Neural cell (in vitro differentiated cells): ENCODE data around the gene TSR3. TPM values are rescaled to one million over a fixed set of nuclear protein-coding genes. Genes with fewer than 3 reads are reported as not detected.

ENCODE experiments used
- H2AFZ ChIP-seq: fragments of 200-600, 300-800 bp; sonication (generic), shearing (Covaris generic); 2 replicates; pipeline ENCODE4 v1.6.0; 2014; ENCODE audit warnings: low read depth, mild to moderate bottlenecking, antibody characterized with exemption, low read length, moderate library complexity
- H3F3A ChIP-seq: fragments of 200-600 bp; shearing (Covaris generic); 2 replicates; pipeline ENCODE4 v1.6.1; 2016; ENCODE audit warnings: mild to moderate bottlenecking, moderate library complexity, mixed read lengths, antibody characterized with exemption, low read length; ENCODE audit not compliant: insufficient read depth, poor library complexity, severe bottlenecking
- H3K27ac ChIP-seq: fragments of 200-600, 300-800 bp; sonication (generic), shearing (Covaris generic); 2 replicates; pipeline ENCODE4 v1.5.1; 2014; ENCODE audit warnings: mild to moderate bottlenecking, low read length, moderate library complexity
- H3K27me3 ChIP-seq: fragments of 300-800, 200-600 bp; sonication (generic), shearing (Covaris generic); 2 replicates; pipeline ENCODE4 v1.6.0; 2014; ENCODE audit warnings: mild to moderate bottlenecking, low read depth, low read length, moderate library complexity; ENCODE audit not compliant: insufficient read depth
- H3K36me3 ChIP-seq: fragments of 300-800, 200-600 bp; sonication (generic), shearing (Covaris generic); 2 replicates; pipeline ENCODE4 v1.5.1; 2014; ENCODE audit warnings: mild to moderate bottlenecking, antibody characterized with exemption, low read length, moderate library complexity; ENCODE audit not compliant: insufficient read depth
- H3K4me2 ChIP-seq: fragments of 300-800, 200-600 bp; sonication (generic), shearing (Covaris generic); 2 replicates; pipeline ENCODE4 v1.6.0; 2014; ENCODE audit warnings: mild to moderate bottlenecking, low read length
- H3K4me3 ChIP-seq: fragments of 300-800, 200-600 bp; sonication (generic), shearing (Covaris generic); 2 replicates; pipeline ENCODE4 v1.5.1; 2014; ENCODE audit warnings: mild to moderate bottlenecking, low read length, moderate library complexity
- H3K79me2 ChIP-seq: fragments of 200-600 bp; shearing (Covaris generic); replicated peaks from 2 replicates; pipeline ENCODE4 v1.6.0; 2014; ENCODE audit warnings: mild to moderate bottlenecking, low read length, moderate library complexity; ENCODE audit not compliant: insufficient read depth
- H3K9ac ChIP-seq: fragments of 300-800, 200-600 bp; sonication (generic), shearing (Covaris generic); 2 replicates; pipeline ENCODE4 v1.6.1; 2016; ENCODE audit warnings: mild to moderate bottlenecking, low read length, mixed read lengths
- H3K9me2 ChIP-seq: fragments of 200-600 bp; shearing (Covaris generic); 2 replicates; pipeline ENCODE4 v1.6.1; 2016; ENCODE audit warnings: mild to moderate bottlenecking, low read length, mixed read lengths; ENCODE audit not compliant: insufficient read depth
- H3K9me3 ChIP-seq: fragments of 200-600, 300-800 bp; sonication (generic), shearing (Covaris generic); 2 replicates; pipeline ENCODE4 v1.6.1; 2016; ENCODE audit warnings: mild to moderate bottlenecking, mixed run types, low read length, moderate library complexity, mixed read lengths
- H4K20me1 ChIP-seq: fragments of 200-600 bp; shearing (Covaris generic); 2 replicates; pipeline ENCODE4 v1.6.1; 2016; ENCODE audit warnings: mild to moderate bottlenecking, mixed run types; ENCODE audit not compliant: insufficient read depth
- EZH2 ChIP-seq: fragments of 200-600, 300-800 bp; shearing (Covaris generic), sonication (generic); IDR thresholded peaks from 2 replicates; pipeline ENCODE4 v1.6.1; 2014; ENCODE audit warnings: antibody characterized with exemption, low read length, borderline replicate concordance, mild to moderate bottlenecking; ENCODE audit not compliant: insufficient read depth, poor library complexity, severe bottlenecking
- POLR2AphosphoS5 ChIP-seq: IDR thresholded peaks from 2 replicates; pipeline ENCODE4 v1.6.1; 2012
- RAD21 ChIP-seq: fragments of 450-650 bp; conservative IDR thresholded peaks from 2 replicates; pipeline ENCODE4 v1.6.1; 2014; ENCODE audit warnings: antibody characterized with exemption, mild to moderate bottlenecking, moderate library complexity
- SMC3 ChIP-seq: fragments of 450-650 bp; conservative IDR thresholded peaks from 2 replicates; pipeline ENCODE4 v1.6.1; 2014; ENCODE audit warnings: antibody characterized with exemption, mild to moderate bottlenecking, moderate library complexity; ENCODE audit not compliant: poor library complexity
- TAF1 ChIP-seq: IDR thresholded peaks from 2 replicates; pipeline ENCODE4 v1.6.1; 2012; ENCODE audit warnings: low read depth
- polyA plus RNA-seq: library from polyadenylated mRNA; depleted of rRNA; stranded (reverse); fragments of >200 nt; gene quantifications from 2 replicates; pipeline ENCODE4 v1.2.3, GENCODE V29; 2014
- TF ChIP-seq, protein P1 (sequence below): fragments of 450-650 bp; IDR thresholded peaks from 2 replicates; pipeline ENCODE4 v1.5.1; 2014; ENCODE audit warnings: antibody characterized with exemption, mild to moderate bottlenecking, moderate library complexity; ENCODE audit not compliant: poor library complexity, severe bottlenecking
- TF ChIP-seq, protein P2 (sequence below): IDR thresholded peaks from 2 replicates; pipeline ENCODE4 v1.6.1; 2012; ENCODE audit warnings: borderline replicate concordance

TSR3 gene
- polyA plus RNA-seq, 1 donor from 2014 or later, result 102 TPM

DNA sequence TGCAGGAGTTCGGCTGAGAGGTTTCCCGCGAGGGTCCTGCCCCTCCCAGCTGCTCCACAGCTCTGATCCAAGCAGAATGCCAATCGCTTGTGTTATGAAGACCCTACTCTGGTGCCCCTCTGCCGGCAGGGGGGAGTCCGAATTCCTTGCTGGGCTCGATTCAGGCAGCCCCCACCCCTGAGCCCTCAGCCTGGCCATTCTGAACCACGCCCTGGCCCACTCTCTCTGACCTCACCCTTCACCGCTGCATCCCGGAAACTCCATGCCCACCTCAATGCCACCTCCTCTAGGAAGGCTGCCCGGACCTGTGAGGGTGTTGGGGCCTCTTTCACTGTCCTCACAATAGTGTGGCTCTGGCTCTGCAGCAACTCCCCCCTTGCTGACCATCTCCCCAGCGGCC, 50.1 kb downstream of the TSR3 start:
- no peak overlapping the region for H3K27ac ChIP-seq
- H2AFZ ChIP-seq, result no peak overlapping the region
- H3K9me2 ChIP-seq, result no peaks in the 10 kb centered on the region
- no peak overlapping the region for H3K4me3 ChIP-seq
- no peaks in the 10 kb centered on the region for H3K27me3 ChIP-seq
- H3K9me3 ChIP-seq, result no peaks in the 10 kb centered on the region
- no peaks in the 10 kb centered on the region for H3K79me2 ChIP-seq
- H3K4me2 ChIP-seq, result no peak overlapping the region
- H4K20me1 ChIP-seq, result no peaks in the 10 kb centered on the region
- TF ChIP-seq, protein P1, sequence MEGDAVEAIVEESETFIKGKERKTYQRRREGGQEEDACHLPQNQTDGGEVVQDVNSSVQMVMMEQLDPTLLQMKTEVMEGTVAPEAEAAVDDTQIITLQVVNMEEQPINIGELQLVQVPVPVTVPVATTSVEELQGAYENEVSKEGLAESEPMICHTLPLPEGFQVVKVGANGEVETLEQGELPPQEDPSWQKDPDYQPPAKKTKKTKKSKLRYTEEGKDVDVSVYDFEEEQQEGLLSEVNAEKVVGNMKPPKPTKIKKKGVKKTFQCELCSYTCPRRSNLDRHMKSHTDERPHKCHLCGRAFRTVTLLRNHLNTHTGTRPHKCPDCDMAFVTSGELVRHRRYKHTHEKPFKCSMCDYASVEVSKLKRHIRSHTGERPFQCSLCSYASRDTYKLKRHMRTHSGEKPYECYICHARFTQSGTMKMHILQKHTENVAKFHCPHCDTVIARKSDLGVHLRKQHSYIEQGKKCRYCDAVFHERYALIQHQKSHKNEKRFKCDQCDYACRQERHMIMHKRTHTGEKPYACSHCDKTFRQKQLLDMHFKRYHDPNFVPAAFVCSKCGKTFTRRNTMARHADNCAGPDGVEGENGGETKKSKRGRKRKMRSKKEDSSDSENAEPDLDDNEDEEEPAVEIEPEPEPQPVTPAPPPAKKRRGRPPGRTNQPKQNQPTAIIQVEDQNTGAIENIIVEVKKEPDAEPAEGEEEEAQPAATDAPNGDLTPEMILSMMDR, result no peak
- no peak for TF ChIP-seq SMC3
- no peak for TF ChIP-seq POLR2AphosphoS5
- no peak for TF ChIP-seq TAF1
- no peaks in the 10 kb centered on the region for H3F3A ChIP-seq
- no peaks in the 10 kb centered on the region for H3K36me3 ChIP-seq
- no peak overlapping the region for H3K9ac ChIP-seq

DNA sequence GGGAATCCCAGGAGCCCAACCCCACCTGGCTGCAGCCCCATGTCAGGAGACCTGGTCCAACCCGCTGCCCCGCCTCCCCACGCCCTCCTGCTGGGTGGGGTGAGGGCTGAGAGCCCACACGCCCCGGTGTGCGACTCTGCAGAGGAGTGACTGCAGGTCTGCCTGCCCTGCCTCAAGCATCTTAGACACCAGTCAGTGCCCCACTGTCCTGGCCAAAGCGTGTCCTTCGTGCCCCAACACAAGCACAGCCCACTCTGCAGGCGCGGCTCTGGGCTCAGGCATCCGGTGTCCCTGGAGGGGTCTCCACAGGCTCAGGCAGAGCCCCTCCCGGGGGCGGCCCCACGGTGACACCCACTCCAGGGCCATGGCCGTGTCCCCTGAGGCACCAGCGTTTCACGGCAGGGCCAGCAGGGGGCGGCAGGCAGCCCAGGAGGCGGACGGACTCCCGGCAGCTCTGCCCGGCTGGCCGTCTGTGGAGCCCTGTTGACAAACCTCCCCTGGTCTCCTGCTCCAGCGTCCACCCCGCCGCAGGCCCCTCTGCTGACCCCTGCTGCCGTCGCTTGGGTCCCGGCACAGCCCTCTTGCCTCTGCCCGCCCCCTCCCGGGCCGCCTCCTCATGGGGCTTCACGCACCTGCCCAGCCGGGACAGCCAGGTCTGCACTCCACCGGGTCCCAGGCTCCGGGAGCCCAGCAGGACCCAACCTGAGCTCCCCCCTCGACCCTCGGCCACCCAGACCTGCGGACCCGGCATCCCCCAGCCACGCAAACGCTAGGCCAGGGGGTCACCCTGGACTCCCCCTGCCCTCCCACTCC, 50.8 kb downstream of the TSR3 start:
- no peak overlapping the region for H3K4me3 ChIP-seq
- no peak overlapping the region for H2AFZ ChIP-seq
- H3K9ac ChIP-seq, result no peak overlapping the region

More for the DNA sequence above, 50.8 kb downstream of the TSR3 start:
- no peak overlapping the region for H3K4me2 ChIP-seq
- H3K9me3 ChIP-seq, result no peaks in the 10 kb centered on the region
- no peaks in the 10 kb centered on the region for H3K36me3 ChIP-seq
- no peaks in the 10 kb centered on the region for H3K27me3 ChIP-seq
- H3K9me2 ChIP-seq, result no peaks in the 10 kb centered on the region
- H3F3A ChIP-seq, result no peaks in the 10 kb centered on the region
- no peaks in the 10 kb centered on the region for H4K20me1 ChIP-seq
- H3K79me2 ChIP-seq, result no peaks in the 10 kb centered on the region
- no peak overlapping the region for H3K27ac ChIP-seq
- TF ChIP-seq, protein P1, result peak; percentile 51
- TF ChIP-seq POLR2AphosphoS5, result no peak
- no peak for TF ChIP-seq EZH2
- no peak for TF ChIP-seq RAD21
- TF ChIP-seq SMC3, result no peak
- TF ChIP-seq, protein P2, sequence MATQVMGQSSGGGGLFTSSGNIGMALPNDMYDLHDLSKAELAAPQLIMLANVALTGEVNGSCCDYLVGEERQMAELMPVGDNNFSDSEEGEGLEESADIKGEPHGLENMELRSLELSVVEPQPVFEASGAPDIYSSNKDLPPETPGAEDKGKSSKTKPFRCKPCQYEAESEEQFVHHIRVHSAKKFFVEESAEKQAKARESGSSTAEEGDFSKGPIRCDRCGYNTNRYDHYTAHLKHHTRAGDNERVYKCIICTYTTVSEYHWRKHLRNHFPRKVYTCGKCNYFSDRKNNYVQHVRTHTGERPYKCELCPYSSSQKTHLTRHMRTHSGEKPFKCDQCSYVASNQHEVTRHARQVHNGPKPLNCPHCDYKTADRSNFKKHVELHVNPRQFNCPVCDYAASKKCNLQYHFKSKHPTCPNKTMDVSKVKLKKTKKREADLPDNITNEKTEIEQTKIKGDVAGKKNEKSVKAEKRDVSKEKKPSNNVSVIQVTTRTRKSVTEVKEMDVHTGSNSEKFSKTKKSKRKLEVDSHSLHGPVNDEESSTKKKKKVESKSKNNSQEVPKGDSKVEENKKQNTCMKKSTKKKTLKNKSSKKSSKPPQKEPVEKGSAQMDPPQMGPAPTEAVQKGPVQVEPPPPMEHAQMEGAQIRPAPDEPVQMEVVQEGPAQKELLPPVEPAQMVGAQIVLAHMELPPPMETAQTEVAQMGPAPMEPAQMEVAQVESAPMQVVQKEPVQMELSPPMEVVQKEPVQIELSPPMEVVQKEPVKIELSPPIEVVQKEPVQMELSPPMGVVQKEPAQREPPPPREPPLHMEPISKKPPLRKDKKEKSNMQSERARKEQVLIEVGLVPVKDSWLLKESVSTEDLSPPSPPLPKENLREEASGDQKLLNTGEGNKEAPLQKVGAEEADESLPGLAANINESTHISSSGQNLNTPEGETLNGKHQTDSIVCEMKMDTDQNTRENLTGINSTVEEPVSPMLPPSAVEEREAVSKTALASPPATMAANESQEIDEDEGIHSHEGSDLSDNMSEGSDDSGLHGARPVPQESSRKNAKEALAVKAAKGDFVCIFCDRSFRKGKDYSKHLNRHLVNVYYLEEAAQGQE, result no peak
